ENCODE measurements around the gene ARHGAP6.
A peak's percentile ranks its signal among the peaks of the same experiment; 100 is the strongest.
"Not testable (repeated sequence)": the region's sequence is repeated elsewhere in the genome, so short reads cannot be mapped to it uniquely, and the experiment has no call there.

The ARHGAP6 gene

DNA sequence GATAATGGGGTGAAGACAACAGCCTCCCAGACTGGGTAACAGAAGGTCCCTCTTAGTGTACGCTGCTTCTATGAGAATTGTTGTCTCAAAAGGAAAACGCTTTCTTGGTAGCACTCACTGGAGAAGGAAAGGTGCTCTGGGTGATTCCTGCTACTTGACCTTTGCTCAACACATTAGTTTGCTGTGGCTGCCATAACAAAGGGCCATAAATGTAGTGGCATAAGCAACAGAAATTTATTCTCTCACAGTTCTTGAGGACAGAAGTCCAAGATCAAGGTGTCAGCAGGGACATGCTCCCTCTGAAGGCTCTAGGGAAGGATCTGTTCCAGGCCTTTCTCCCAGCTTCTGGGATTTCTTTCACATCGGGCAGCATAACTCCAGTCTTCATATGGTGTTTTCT is 535.6 kb downstream of the ARHGAP6 start:
- DNase-seq, result no peak

- DNase-seq, result peak; percentile 48
These were observed 536.1 kb downstream of the ARHGAP6 start for GRCh38 chrX:11129534-11130105.

- no peak for DNase-seq
These were observed 540.7 kb downstream of the ARHGAP6 start for GRCh38 chrX:11125060-11125459.

GRCh38 chrX:11124112-11124511 is 541.6 kb downstream of the ARHGAP6 start:
- DNase-seq, result no peak

DNA sequence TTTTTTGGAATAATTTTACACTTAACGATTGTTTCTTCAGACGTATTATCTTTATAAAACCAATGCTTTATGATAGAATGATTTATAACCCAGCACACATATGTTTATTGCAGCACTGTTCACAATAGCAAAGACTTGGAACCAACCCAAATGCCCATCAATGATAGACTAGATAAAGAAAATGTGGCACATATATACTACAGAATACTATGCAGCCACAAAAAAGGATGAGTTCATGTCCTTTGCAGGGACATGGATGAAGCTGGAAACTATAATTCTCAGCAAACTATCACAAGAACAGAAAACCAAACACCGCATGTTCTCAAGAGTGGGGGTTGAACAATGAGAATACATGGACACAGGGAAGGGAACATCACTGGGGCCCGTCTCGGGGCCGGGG is 542.6 kb downstream of the ARHGAP6 start:
- not testable (repeated sequence) for DNase-seq

- DNase-seq, result no peak
These were observed 546.3 kb downstream of the ARHGAP6 start for GRCh38 chrX:11119313-11119943.

- no peak for DNase-seq
These were observed 548.0 kb downstream of the ARHGAP6 start for GRCh38 chrX:11117745-11118144.

DNA sequence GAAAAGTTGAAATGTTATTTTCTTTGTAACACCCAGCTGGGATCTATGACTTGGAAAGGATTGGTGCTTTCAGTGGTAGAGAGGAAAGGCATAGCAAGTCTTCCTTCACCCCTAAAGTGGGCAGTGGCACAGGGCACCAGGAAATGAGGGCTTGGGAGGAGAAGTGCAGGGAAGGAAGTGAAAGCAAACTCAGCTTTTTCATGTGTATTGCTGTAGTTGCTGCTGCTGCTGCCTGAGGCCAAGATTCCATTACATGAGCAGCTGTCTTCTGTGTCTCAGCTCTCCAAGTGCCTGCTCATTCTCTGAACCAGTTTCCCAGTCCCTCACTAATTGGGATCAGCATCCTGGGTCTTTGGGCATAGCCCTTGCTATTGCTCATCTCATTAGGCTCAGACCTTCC is 552.0 kb downstream of the ARHGAP6 start:
- DNase-seq, result peak; percentile 76

- no peak for DNase-seq
These were observed 553.8 kb downstream of the ARHGAP6 start for GRCh38 chrX:11111947-11112346.

DNA sequence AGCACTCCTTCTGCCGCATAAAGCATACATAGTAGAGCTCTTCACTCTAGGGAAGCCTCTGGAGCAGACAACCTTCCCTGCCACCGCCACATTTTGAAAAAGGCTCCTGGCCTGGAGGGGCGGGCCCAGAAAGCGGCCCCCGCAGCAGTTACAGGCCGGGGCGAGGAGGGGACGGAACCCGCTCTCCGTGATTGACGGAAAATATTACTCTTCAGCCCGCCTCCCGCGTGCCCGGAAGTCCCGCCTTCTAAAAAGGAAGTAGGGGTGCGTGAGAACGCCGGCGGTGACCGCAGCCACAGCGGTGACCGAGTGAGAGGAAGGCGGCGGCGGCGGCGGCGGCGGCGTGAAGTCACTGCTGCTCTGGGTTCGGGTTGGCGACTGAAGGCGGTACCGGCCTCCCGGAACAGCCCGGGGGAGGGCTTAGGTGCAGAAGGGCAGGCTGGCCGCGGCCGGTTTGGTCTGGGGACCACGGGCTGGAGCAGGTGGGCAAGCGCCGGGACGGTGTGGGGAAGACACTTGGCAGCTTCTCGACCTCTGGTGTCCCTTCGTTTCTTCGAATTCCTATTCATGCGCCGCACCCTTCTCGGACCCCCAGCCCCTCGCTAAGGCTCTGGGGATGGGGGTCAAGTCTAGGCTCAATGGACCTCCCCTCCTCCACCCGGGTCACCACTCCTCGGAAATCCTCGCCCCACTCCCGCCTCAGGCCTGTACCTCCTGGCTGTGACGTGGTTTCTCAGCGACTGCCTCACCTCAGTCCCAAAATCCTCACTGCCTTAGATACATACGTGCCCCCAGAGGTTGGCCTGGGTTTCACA is 554.5 kb downstream of the ARHGAP6 start, which contains the start of gene HCCS:
TSS of gene HCCS (plus strand) at position 296 of the 815 bp plus-strand sequence. CDS start 729 bp downstream, outside the sequence.
- DNase-seq, result peak; percentile 82

GRCh38 chrX:11109968-11110367 is 555.8 kb downstream of the ARHGAP6 start:
- DNase-seq, result no peak

GRCh38 chrX:11108253-11108941 is 557.3 kb downstream of the ARHGAP6 start:
- DNase-seq, result peak; percentile 27

DNA sequence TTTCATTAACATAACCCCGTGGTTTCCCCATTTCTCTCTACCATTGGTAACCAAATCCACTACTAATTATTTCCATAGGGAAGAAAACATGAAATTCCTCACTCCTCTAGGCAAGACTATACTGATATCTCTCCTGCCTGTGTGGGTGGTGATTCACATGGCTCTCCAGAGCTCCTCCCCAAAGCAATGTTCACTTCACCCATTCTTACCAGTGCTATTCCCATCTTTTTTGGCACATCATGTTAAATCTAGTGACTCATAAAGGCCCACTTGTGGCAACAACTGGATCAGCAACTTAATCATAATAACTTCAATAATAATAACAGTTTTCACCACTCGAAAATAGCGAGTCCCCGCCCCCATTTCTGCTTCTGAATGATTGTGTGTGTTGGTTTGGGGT is 560.6 kb downstream of the ARHGAP6 start:
- DNase-seq, result no peak

DNA sequence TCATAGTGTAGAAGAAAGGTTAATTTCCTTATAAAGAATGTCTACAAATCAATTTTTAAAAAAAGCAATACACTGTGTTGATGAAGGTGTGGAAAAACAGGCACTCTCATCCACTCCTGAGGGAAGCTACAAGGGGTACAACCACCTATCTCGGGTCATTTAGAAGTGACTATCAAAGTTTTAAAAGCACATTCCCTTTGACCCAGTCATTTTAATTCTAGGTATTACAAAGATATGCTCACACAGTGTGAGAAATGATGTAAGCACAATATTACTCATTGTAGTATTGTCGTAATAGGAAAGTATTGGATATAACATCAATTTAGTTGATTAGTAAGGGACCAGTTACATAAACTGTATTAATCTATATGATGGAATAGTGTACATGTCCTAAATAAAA is 562.0 kb downstream of the ARHGAP6 start:
- no peak for DNase-seq

GRCh38 chrX:11103006-11103405 is 562.7 kb downstream of the ARHGAP6 start:
- no peak for DNase-seq

- DNase-seq, result peak; percentile 0
These were observed 565.3 kb downstream of the ARHGAP6 start for GRCh38 chrX:11100281-11101035.

- no peak for DNase-seq
These were observed 566.3 kb downstream of the ARHGAP6 start for GRCh38 chrX:11099465-11099864.

DNA sequence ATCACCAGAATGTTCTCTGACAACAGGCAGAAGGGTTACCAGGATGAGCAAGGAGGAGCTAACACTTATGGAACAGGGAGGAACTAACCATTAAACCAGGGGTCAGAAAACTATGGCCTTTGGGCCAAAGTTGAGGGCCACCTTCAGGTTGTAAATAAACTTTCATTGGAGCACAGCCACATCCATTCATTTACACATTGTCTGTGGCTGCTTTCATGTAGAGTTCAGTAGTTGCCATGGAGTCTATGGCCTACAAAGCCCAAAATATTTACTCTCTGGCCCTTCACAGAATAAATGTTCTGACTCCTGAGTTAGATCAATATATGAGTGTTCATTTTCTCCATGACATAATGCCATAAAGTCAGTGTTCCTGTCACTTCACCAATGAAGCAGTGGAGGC is 567.8 kb downstream of the ARHGAP6 start:
- no peak for DNase-seq

GRCh38 chrX:11089802-11090201 is 575.9 kb downstream of the ARHGAP6 start:
- no peak for DNase-seq
